GM12801 (cell line): ENCODE results near the gene RAB8B.

Experiments
- TF ChIP-seq, protein P1 (sequence below): IDR thresholded peaks from one replicate; pipeline ENCODE4 v1.5.1; 2011; ENCODE audit warnings: control low read depth; ENCODE audit not compliant: insufficient read length; ENCODE audit errors: extremely low read depth

Gene RAB8B

DNA sequence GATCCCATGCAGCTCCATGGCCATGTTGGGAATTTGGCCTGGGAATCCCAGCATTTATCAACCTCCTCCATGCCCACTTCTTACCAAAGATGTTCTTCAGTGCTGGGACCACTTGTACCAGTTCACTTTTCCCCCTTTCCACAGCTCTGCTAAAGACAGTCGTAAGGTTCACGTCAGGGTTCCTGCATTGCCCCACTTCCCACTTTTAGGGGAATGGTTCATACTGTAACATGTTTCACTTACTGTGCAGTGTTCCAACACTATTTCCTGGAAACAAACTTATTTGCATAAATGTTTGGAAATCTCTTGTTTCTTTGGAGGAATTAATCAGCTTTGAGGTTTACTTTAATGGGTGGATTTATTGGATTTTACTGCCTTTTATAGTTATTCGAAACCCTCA is 105.0 kb downstream of the RAB8B start:
- TF ChIP-seq, protein P1, sequence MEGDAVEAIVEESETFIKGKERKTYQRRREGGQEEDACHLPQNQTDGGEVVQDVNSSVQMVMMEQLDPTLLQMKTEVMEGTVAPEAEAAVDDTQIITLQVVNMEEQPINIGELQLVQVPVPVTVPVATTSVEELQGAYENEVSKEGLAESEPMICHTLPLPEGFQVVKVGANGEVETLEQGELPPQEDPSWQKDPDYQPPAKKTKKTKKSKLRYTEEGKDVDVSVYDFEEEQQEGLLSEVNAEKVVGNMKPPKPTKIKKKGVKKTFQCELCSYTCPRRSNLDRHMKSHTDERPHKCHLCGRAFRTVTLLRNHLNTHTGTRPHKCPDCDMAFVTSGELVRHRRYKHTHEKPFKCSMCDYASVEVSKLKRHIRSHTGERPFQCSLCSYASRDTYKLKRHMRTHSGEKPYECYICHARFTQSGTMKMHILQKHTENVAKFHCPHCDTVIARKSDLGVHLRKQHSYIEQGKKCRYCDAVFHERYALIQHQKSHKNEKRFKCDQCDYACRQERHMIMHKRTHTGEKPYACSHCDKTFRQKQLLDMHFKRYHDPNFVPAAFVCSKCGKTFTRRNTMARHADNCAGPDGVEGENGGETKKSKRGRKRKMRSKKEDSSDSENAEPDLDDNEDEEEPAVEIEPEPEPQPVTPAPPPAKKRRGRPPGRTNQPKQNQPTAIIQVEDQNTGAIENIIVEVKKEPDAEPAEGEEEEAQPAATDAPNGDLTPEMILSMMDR: no peak

DNA sequence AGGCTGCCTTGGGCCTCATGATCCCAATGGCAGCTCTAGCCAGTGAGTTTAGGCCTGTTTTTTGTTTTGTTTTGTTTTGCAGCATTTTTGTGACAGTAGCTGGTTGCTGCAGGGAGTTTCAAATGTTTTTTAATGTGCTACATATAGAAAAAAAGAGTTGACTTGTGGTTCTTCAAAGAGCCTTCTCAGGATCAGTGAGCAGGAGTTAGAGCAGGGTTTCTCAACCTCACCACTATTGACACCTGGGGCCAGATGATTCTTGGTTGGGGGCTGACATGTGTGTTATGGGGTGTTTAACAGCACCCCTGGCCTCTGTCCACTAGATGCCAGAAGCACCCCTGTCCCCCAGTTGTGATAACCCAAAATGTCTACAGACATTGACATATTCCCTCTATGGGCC is 105.9 kb downstream of the RAB8B start:
- TF ChIP-seq, protein P1: no peak

DNA sequence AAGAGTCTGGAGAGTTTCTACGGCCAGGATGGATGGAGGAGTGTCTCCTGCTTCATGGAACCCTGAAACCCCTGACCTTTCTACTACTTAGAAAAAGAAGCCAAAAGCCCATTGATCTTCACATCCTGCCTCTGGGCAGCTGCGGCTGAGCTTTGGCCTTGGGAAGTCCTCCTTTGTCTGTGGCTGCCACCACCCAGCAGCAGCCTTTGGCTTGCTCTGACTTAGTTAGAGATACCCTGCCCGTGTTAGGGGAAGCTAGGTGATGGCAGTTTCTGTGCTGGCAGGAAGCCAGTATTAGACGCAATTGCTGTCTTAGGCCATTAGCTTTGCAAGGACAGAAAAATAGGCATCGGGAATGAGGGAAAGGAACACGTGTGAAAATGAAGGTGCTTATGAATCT is 106.8 kb downstream of the RAB8B start:
- TF ChIP-seq, protein P1: no peak

DNA sequence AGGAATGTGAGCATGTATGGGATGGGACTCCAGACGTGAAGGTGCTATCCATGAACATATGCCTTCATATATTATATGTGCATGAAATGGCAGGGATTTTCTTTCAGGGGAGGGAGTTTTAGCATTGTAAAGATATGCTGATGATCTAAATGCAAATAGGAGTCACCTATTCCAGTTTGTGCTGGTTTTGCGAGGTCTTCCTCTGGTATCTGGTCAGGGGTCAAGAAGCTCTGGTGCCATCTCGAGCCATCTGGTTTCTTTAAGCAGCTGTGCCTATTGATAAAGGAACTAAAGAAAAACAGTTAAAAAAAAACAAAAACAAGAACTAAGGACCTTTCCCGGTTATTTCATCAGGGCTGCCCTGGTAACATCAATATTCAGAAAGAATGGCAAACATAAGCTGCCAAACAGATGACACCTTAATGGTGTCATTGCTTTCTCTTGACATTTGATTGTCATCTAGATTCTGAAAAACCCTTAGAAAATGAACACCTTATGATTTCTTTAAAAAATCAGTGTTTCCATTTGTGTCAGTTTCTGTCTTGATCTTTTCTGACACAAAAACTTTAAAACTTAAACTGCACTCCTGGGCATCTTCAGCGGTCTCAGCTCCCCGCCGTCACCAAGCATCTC is 110.7 kb downstream of the RAB8B start:
- TF ChIP-seq, protein P1: no peak

GRCh38 chr15:63301088-63301487 is 111.7 kb downstream of the RAB8B start:
- TF ChIP-seq, protein P1: no peak

GRCh38 chr15:63305260-63305659 is 115.9 kb downstream of the RAB8B start:
- TF ChIP-seq, protein P1: no peak

DNA sequence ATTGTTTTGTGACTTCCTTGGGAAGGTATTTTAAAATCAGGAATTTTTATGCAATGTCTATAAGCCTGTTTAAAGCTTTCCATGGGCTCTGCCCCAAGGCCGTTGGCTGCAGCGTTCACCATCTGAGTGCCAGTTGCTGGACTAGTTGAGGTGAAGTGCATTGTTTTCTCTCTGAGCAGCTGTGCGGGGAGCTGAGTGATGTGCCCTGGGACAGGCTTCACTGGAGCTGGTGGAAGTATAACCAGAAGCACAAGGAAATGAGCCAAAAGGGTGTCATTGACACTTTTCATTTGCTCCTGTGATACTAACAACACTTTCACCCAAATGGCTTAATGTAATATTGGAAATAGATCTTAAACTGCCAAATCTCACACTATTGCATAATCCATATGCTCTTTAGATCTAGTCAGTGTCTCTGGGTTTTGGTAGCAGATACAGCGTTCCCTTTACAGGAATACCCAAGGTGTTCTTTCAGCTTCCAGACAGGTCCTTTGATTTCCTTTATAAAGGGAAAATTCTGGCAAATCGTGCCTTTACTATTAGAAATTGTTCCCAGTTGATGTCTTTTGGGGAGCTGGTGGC is 117.2 kb downstream of the RAB8B start:
- TF ChIP-seq, protein P1: no peak
